ENCODE measurements around the gene NPAS2. TPM values are rescaled to one million over a fixed set of nuclear protein-coding genes. Genes with fewer than 3 reads are reported as not detected.
A peak's percentile ranks its signal among the peaks of the same experiment; 100 is the strongest.

NPAS2 gene
- total RNA-seq, 4 donors from 2014 or later, result 14.1 to 45.8 (median 28.1) TPM

DNA sequence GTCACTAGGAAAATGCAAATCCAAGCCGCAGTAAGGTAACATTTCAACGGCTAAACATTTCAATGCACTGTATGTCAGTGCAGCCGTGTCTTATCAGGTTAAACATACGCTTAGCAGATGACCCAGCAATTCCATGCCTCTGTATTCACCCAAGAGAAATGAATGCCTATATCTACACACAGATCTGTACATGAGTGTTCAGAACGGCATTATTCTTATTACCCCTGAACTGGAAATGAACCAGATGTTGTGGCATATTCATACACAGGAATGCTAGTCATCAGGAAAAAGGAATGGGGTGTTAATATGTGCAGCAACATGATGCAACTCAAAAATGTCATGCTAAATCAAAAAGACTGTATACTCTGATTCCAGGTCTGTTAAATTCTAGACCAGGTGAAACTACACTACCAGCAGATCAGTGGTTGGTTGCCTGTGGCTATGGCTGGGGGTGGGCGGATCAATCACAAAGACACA lies 101.8 kb downstream of the NPAS2 start:
- no peak for DNase-seq (ENCODE audit: extremely low spot score)
- TF ChIP-seq POLR2AphosphoS5 (IDR thresholded peaks at IDR 0.05) (no peak), POLR2A (IDR thresholded peaks at IDR 0.05; ENCODE audit: low read depth) (no peak), EP300 (IDR thresholded peaks at IDR 0.05) (no peak), CTCF (IDR thresholded peaks at IDR 0.05) (no peak)
- Histone ChIP-seq H3K36me3 (peaks cover 0 to 18% (median 10%) of the 10 kb centered on the region in 4 donors), H3K4me1 (peaks cover 13 to 17% (median 14%) of the 10 kb centered on the region in 4 donors), H3K27ac (replicated peaks in 1 of 4) (no peak overlapping the region), H3K4me3 (no peak overlapping the region), H3K27me3 (no peaks in the 10 kb centered on the region), H3K9me3 (no peaks in the 10 kb centered on the region)
- intact Hi-C loops (cut with DNase I), result no loop called here
- 68% methylated on average over 6 of the region's 6 CpGs for WGBS

GRCh38 chr2:100923461-100924060 lies 103.6 kb downstream of the NPAS2 start:
- DNase-seq (ENCODE audit: extremely low spot score), result no peak
- WGBS, result 86% methylated on average over 9 of the region's 9 CpGs
- H3K27me3 ChIP-seq, result no peaks in the 10 kb centered on the region
- peaks cover 13 to 17% (median 14%) of the 10 kb centered on the region in 4 donors for H3K4me1 ChIP-seq
- H3K27ac ChIP-seq (replicated peaks in 1 of 4), result peak overlapping the region; percentile 73 to 86 (median 75)
- no peaks in the 10 kb centered on the region for H3K9me3 ChIP-seq
- H3K36me3 ChIP-seq, result peaks cover 0 to 21% (median 10%) of the 10 kb centered on the region in 4 donors
- no peak overlapping the region for H3K4me3 ChIP-seq
- TF ChIP-seq CTCF (IDR thresholded peaks at IDR 0.05), result no peak
- no peak for TF ChIP-seq EP300 (IDR thresholded peaks at IDR 0.05)
- TF ChIP-seq POLR2AphosphoS5 (IDR thresholded peaks at IDR 0.05), result no peak
- no peak for TF ChIP-seq POLR2A (IDR thresholded peaks at IDR 0.05; ENCODE audit: low read depth)
- intact Hi-C loops (cut with DNase I), result no loop called here

- TF ChIP-seq POLR2A (IDR thresholded peaks at IDR 0.05; ENCODE audit: low read depth) (no peak), CTCF (IDR thresholded peaks at IDR 0.05) (no peak), EP300 (IDR thresholded peaks at IDR 0.05) (no peak), POLR2AphosphoS5 (IDR thresholded peaks at IDR 0.05) (no peak)
- Histone ChIP-seq H3K9me3 (no peaks in the 10 kb centered on the region), H3K36me3 (peaks cover 0 to 24% (median 10%) of the 10 kb centered on the region in 4 donors), H3K4me1 (peaks cover 13 to 19% (median 15%) of the 10 kb centered on the region in 4 donors), H3K27me3 (no peaks in the 10 kb centered on the region), H3K4me3 (peak overlapping the region; percentile 29 to 39 (median 34)), H3K27ac (replicated peaks in 1 of 4) (peak overlapping the region; percentile 73 to 86 (median 75))
- intact Hi-C loops (cut with DNase I), result no loop called here
- no peak for DNase-seq (ENCODE audit: extremely low spot score)
- 89% methylated on average over 1 of the region's 1 CpG for WGBS
Measured at GRCh38 chr2:100924122-100924519, 104.2 kb downstream of the NPAS2 start.

DNA sequence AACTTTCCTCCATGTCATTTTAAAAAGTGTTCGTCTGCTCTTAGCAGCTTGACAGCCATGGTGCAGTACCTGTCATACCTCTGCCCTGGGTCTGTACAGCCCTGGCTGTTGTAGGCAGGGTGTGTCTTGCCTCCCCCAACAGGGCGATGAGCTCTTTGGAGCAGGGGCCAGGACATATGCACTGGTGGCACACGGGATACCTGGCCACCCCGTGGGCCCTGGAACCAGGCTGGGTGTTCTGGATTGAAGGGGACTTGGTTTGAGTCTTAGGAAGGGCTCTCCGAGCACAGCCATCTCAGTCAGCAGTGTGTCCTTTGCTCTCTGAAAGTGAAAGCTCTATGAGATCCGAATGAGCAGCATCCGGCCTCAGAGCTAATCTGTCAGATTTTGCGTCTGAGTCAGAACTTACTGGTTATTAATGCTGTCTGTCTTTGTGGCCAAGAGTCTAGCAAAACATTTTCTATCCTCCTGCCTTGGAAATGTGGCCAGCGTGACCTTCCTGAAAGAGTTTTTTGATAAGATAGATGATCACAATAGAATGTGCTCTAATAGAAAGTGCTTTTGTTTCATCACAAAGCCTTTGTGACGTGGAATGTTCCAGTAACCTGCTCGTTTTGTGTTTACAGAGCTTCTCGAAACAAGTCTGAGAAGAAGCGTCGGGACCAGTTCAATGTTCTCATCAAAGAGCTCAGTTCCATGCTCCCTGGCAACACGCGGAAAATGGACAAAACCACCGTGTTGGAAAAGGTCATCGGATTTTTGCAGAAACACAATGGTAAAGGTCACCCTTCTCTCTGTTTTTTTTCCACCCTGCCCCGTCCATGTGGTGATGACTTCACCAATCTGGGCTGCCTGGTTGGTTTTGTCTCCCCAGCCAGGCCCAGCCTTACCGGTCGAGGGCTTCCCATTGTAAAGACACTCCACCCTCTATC lies 104.8 kb downstream of the NPAS2 start:
- 49% methylated on average over 20 of the region's 21 CpGs for WGBS
- H3K4me3 ChIP-seq, result peak overlapping the region; percentile 29 to 39 (median 34)
- no peaks in the 10 kb centered on the region for H3K27me3 ChIP-seq
- peaks cover 13 to 19% (median 15%) of the 10 kb centered on the region in 4 donors for H3K4me1 ChIP-seq
- no peak for DNase-seq (ENCODE audit: extremely low spot score)
- H3K36me3 ChIP-seq, result peaks cover 0 to 24% (median 10%) of the 10 kb centered on the region in 4 donors
- intact Hi-C loops (cut with DNase I), result no loop called here
- H3K9me3 ChIP-seq, result no peaks in the 10 kb centered on the region
- TF ChIP-seq POLR2A (IDR thresholded peaks at IDR 0.05; ENCODE audit: low read depth) (no peak), POLR2AphosphoS5 (IDR thresholded peaks at IDR 0.05) (peak in 1 of 2 donors; percentile 32), EP300 (IDR thresholded peaks at IDR 0.05) (peak; percentile 51), CTCF (IDR thresholded peaks at IDR 0.05) (no peak)
- H3K27ac ChIP-seq (replicated peaks in 1 of 4), result peak overlapping the region; percentile 73 to 86 (median 75)

Measured in esophagus muscularis mucosa (tissue), 4 donors.